AG04450 (cell line): ENCODE results near the gene EPG5. TPM values are rescaled to one million over a fixed set of nuclear protein-coding genes. Genes with fewer than 3 reads are reported as not detected.
"Not testable (repeated sequence)": the region's sequence is repeated elsewhere in the genome, so short reads cannot be mapped to it uniquely, and the experiment has no call there.

ENCODE experiments used
- CTCF ChIA-PET: fragments of 300-600, 350-600 bp; formaldehyde crosslinking; extraction: SDS; loops from one replicate; lab custom pipeline; 2022; ENCODE audit warnings: antibody characterized with exemption, inconsistent platforms; lab: Charles Lee
- POLR2A ChIA-PET: fragments of 350-600 bp; formaldehyde crosslinking; extraction: SDS; loops from one replicate; lab custom pipeline; 2021; ENCODE audit warnings: antibody characterized with exemption, inconsistent platforms; lab: Yijun Ruan, JAX
- DNase-seq: peaks from one replicate; pipeline ENCODE4 v3.0.0-alpha.2; 2011; ENCODE audit warnings: low read depth, low spot score
- H3K27ac ChIP-seq: one replicate; pipeline ENCODE4 v1.5.1; 2012; ENCODE audit warnings: low read depth, low read length, control low read depth
- H3K27me3 ChIP-seq: one replicate; pipeline ENCODE4 v1.6.0; 2012; ENCODE audit warnings: low read length; ENCODE audit not compliant: control insufficient read depth, insufficient read depth
- H3K4me3 ChIP-seq: 2 replicates; pipeline ENCODE4 v1.5.1; 2011; ENCODE audit warnings: mild to moderate bottlenecking, low read depth, low read length, control low read depth
- H3K9me3 ChIP-seq: 2 replicates; pipeline ENCODE4 v1.5.1; 2012; ENCODE audit warnings: low read length; ENCODE audit not compliant: control insufficient read depth, insufficient read depth
- CTCF ChIP-seq: IDR thresholded peaks from 2 replicates; pipeline ENCODE4 v1.5.1; 2011; ENCODE audit warnings: low read depth, low read length, control low read depth, inconsistent platforms
- polyA plus RNA-seq: library from polyadenylated mRNA; depleted of rRNA; stranded (reverse); fragments of >200 nt; gene quantifications from 2 replicates; pipeline ENCODE4 v1.2.3, GENCODE V29; 2011

EPG5 gene
- polyA plus RNA-seq, 1 experiment, result 51.5 TPM

DNA sequence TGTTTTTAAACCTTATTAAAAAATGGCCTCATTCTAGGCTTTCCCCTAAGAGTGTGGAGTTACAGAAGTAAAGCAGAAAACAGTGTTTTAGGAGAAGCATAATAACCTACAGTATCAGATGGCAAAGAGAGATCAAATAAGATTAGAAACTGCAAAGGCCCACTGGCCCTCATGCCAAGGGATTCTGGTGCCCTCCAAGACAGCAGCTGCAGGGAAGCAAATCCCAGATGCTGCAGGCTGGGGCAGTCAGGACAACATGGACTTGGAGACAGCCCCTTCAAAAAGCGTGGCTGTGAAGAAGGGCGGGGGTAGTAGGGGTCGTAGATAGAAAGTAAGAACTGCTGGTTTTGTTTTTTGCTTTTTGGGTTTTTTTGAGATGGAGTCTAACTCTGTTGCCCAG lies 28.3 kb upstream of the EPG5 start:
- DNase-seq, result no peak
- Histone ChIP-seq H3K27ac (no peak overlapping the region), H3K4me3 (no peak overlapping the region), H3K27me3 (no peaks in the 10 kb centered on the region), H3K9me3 (no peaks in the 10 kb centered on the region)
- ChIA-PET CTCF (no interaction called here), POLR2A (no interaction called here)
- no peak for TF ChIP-seq CTCF

DNA sequence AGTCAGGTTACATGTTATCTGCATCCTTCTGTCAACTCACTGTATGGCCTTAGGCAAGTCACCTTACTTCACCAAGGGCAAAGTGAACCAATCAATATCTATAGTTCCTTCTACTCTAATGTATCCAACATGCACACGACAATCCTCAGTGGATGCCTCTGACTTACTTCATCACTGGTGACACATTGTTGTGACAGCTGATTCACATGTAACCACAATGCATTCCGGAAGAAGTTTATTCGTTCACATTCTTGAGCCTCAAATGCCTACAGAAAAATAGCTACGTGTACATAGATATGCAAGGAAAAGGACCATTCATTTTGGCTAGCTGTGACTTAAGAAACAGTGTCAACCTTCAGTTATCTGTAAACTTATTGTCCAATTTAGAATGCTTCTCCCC lies 26.3 kb upstream of the EPG5 start:
- DNase-seq, result peak; percentile 33
- POLR2A ChIA-PET, result interaction anchor here (0.8 kb wide), 1 partner anchor 39 kb away, joined by 3 read pairs; no protein-coding TSS in a partner anchor
- CTCF ChIA-PET, result interaction anchor here (1.6 kb wide), 1 partner anchor 80 kb away, joined by 12 read pairs; no protein-coding TSS in a partner anchor
- H3K9me3 ChIP-seq, result no peaks in the 10 kb centered on the region
- H3K27me3 ChIP-seq, result no peaks in the 10 kb centered on the region
- no peak for TF ChIP-seq CTCF
- H3K27ac ChIP-seq, result no peak overlapping the region
- H3K4me3 ChIP-seq, result no peak overlapping the region

DNA sequence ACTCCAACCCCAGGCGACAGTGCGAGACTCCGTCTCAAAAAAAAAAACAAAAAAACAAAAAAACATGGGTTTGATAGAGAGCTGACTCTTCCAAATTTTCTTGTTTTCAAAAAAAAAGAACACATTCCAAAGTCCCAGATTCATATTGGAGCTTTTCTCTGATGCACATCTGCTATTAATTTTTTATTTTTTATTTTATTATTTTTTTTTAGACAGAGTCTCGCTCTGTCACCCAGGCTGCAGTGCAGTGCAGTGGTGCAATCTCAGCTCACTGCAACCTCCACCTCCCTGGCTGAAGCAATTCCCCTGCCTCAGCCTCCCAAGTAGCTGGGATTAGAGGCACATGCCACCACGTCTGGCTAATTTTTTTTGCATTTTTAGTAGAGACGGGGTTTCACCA lies 25.4 kb upstream of the EPG5 start:
- H3K27me3 ChIP-seq, H3K4me3 ChIP-seq, DNase-seq, H3K9me3 ChIP-seq, H3K27ac ChIP-seq, POLR2A ChIA-PET: not testable (repeated sequence)
- CTCF ChIA-PET, result interaction anchor here (0.6 to 1.4 kb wide), 5 partner anchors 8 to 81 kb away, joined by 3 to 5 read pairs (median 3); no protein-coding TSS in a partner anchor

DNA sequence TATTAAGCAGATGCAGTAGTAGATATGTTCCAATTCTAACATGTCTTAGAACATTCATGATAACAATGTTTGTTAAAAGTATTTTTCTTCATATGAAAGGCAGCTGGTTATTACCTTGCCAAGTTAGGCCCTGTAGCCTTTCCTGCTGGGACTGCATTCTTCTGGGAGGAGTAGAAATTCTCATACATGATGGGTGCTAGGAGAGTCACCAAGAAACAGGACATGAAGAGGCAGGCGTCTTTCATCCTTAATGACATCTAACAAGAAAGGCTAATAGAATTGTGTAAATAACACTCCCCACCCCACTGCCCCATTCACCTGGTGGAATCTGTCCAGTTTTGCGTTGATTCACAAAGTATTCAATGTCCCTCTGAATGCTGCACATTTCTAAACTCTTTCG lies 24.7 kb upstream of the EPG5 start:
- Histone ChIP-seq H3K9me3 (no peaks in the 10 kb centered on the region), H3K4me3 (no peak overlapping the region), H3K27me3 (no peaks in the 10 kb centered on the region), H3K27ac (no peak overlapping the region)
- TF ChIP-seq CTCF, result no peak
- CTCF ChIA-PET, result interaction anchor here (0.9 to 1.4 kb wide), 2 partner anchors 8 to 82 kb away, joined by 3 to 5 read pairs; no protein-coding TSS in a partner anchor
- DNase-seq, result no peak
- POLR2A ChIA-PET, result no interaction called here

- no peak for DNase-seq
- ChIA-PET CTCF (interaction anchor here (0.7 kb wide), 1 partner anchor 11 kb away, joined by 3 read pairs; no protein-coding TSS in a partner anchor), POLR2A (no interaction called here)
- Histone ChIP-seq H3K9me3 (no peaks in the 10 kb centered on the region), H3K4me3 (no peak overlapping the region), H3K27me3 (no peaks in the 10 kb centered on the region), H3K27ac (no peak overlapping the region)
- TF ChIP-seq CTCF, result no peak
Observed at GRCh38 chr18:45984546-45985235, 17.6 kb upstream of the EPG5 start.
